Measurements from ENCODE around the gene BBS10. TPM values are rescaled to one million over a fixed set of nuclear protein-coding genes. Genes with fewer than 3 reads are reported as not detected.
"Not testable (repeated sequence)": the region's sequence is repeated elsewhere in the genome, so short reads cannot be mapped to it uniquely, and the experiment has no call there.

The BBS10 gene
- total RNA-seq, 1 donor from 2014 or later = 10.7 TPM

DNA sequence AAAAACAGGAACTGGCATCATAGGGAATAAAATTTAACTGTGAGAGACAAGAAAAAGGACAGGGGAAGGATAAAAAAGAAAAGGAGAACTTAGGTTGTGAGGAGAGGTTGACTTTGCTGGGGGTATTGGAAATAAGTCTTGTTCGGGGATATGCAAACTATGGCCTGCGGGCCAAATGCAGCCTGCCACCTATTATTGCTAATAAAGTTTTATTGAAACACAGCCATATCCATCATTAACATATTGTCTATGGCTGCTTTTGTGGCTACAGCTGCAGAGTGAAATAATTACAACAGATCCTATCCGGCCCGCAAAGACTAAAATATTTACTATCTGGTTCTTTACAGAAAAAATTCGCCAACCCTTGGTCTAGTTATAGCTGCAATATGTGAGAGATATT, 18.6 kb downstream of the BBS10 start:
- Mint-ChIP-seq H3K36me3 (no peaks in the 10 kb centered on the region), H3K27me3 (ENCODE audit: low read depth) (no peaks in the 10 kb centered on the region), H3K27ac (no peak overlapping the region), H3K4me3 (no peak overlapping the region), H3K4me1 (no peaks in the 10 kb centered on the region), H3K9me3 (peaks cover 22% of the 10 kb centered on the region)
- no peak for DNase-seq (ENCODE audit: low spot score in 2 of 2, unreplicated experiment in 2 of 2)
- TF ChIP-seq, protein P1, sequence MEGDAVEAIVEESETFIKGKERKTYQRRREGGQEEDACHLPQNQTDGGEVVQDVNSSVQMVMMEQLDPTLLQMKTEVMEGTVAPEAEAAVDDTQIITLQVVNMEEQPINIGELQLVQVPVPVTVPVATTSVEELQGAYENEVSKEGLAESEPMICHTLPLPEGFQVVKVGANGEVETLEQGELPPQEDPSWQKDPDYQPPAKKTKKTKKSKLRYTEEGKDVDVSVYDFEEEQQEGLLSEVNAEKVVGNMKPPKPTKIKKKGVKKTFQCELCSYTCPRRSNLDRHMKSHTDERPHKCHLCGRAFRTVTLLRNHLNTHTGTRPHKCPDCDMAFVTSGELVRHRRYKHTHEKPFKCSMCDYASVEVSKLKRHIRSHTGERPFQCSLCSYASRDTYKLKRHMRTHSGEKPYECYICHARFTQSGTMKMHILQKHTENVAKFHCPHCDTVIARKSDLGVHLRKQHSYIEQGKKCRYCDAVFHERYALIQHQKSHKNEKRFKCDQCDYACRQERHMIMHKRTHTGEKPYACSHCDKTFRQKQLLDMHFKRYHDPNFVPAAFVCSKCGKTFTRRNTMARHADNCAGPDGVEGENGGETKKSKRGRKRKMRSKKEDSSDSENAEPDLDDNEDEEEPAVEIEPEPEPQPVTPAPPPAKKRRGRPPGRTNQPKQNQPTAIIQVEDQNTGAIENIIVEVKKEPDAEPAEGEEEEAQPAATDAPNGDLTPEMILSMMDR (IDR thresholded peaks at IDR 0.05; ENCODE audit: unreplicated experiment) = no peak

DNA sequence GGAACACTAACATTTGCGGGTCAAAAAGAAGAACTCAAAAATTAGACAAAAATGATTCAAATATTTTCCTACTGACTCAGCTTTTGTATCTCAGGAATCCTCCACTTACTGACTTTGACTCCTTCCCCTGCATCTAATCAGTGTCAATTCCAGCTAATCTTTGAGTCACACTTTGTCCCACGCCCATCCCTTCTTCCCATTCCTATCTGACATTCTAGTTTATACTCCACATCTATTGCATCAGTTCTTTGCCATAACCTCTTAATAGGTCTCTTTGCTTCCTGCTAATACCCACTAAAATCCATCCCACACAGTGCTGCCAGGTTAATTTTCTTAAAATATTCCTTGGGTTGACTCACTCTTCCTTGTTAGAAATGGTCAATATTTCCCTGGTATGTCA, 19.1 kb downstream of the BBS10 start:
- H3K4me3 Mint-ChIP-seq = no peak overlapping the region

DNA sequence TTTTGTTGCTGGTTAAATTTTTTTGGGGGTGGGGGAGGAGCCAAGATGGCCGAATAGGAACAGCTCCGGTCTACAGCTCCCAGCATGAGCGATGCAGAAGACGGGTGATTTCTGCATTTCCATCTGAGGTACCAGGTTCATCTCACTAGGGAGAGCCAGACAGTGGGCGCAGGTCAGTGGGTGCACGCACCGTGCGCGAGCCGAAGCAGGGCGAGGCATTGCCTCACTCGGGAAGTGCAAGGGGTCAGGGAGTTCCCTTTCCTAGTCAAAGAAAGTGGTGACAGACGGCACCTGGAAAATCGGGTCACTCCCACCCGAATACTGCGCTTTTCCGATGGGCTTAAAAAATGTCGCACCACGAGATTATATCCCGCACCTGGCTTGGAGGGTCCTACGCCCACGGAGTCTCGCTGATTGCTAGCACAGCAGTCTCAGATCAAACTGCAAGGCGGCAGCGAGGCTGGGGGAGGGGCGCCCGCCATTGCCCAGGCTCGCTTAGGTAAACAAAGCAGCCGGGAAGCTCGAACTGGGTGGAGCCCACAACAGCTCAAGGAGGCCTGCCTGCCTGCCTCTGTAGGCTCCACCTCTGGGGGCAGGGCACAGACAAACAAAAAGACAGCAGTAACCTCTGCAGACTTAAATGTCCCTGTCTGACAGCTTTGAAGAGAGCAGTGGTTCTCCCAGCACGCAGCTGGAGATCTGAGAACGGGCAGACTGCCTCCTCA, 28.5 kb downstream of the BBS10 start:
- Mint-ChIP-seq H3K9me3 (peaks cover 11% of the 10 kb centered on the region), H3K4me3 (peak overlapping the region; percentile 57)
- not testable (repeated sequence) for H3K27me3 Mint-ChIP-seq (ENCODE audit: low read depth); H3K36me3 Mint-ChIP-seq; DNase-seq (ENCODE audit: low spot score in 2 of 2, unreplicated experiment in 2 of 2); H3K27ac Mint-ChIP-seq; H3K4me1 Mint-ChIP-seq

More for the DNA sequence above, 19.1 kb downstream of the BBS10 start:
- Mint-ChIP-seq H3K36me3 (no peaks in the 10 kb centered on the region), H3K9me3 (peaks cover 22% of the 10 kb centered on the region), H3K4me1 (no peaks in the 10 kb centered on the region), H3K27me3 (ENCODE audit: low read depth) (no peaks in the 10 kb centered on the region), H3K27ac (no peak overlapping the region)
- no peak for DNase-seq (ENCODE audit: low spot score in 2 of 2, unreplicated experiment in 2 of 2)
- TF ChIP-seq, protein P1 (IDR thresholded peaks at IDR 0.05; ENCODE audit: unreplicated experiment) = no peak

DNA sequence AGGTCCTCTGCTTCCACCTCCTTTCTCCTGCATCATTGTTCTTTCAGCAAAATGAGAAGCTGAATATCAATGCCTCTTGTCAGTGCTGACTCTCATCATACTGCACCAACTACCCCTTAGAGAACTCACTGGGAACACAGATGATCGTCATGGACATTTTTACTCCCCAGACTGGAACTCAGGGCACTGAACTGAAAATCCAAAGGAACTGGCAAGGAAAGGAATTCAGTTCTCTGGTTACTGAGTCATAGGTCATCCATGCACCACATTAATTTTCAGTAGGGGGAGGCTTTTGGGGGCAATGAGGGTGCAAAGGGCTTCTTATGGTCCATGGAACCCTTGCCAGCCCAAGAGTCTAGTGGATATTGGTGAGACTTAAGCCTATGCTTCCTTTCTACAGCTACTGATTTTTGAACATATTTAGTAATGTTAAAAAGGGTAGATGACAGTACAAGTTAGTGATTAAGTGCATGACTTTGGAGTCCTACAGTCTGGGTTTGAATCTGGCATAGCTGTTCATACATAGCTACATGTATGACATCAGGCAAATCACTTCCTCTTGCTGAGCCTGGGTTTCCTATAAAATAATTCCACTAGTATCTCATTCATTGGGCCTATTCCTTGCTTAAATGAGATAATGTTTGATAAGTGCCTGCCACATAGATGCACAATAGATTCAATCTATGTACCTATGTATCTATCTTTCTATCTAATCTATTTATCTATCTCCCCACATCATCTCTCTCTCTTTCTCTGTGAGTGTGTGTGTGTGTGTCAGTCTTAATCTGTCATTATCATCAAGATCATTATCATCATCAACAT, 29.2 kb downstream of the BBS10 start:
- Mint-ChIP-seq H3K4me3 (peak overlapping the region; percentile 57), H3K4me1 (peaks cover 2% of the 10 kb centered on the region), H3K27ac (no peak overlapping the region), H3K27me3 (ENCODE audit: low read depth) (no peaks in the 10 kb centered on the region), H3K9me3 (peaks cover 11% of the 10 kb centered on the region), H3K36me3 (peaks cover 5% of the 10 kb centered on the region)
- DNase-seq (ENCODE audit: low spot score in 2 of 2, unreplicated experiment in 2 of 2) = no peak
- TF ChIP-seq, protein P1 (IDR thresholded peaks at IDR 0.05; ENCODE audit: unreplicated experiment) = no peak

DNA sequence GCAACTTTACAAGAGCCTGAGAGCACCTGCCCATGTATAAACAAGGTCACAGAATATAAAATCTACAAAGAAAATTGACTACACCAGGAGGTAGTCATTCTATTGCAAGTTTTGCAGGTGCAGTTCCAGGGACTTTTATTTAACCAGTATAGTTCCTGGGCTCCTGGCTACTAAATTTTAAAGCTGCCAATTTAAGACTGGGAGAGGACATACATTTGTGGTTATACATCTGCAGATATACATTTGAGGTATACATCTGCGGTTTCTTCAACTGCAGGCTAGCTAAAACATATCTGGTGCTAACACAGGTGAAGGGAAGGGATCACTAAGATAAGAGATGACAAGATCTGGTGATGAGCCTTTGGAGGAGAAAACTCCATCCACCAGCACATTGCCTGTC, 30.2 kb downstream of the BBS10 start:
- peaks cover 11% of the 10 kb centered on the region for H3K9me3 Mint-ChIP-seq
- TF ChIP-seq, protein P1 (IDR thresholded peaks at IDR 0.05; ENCODE audit: unreplicated experiment) = no peak
- H3K27ac Mint-ChIP-seq = no peak overlapping the region
- DNase-seq (ENCODE audit: low spot score in 2 of 2, unreplicated experiment in 2 of 2) = no peak
- H3K27me3 Mint-ChIP-seq (ENCODE audit: low read depth) = no peaks in the 10 kb centered on the region
- peaks cover 6% of the 10 kb centered on the region for H3K4me1 Mint-ChIP-seq
- peaks cover 5% of the 10 kb centered on the region for H3K36me3 Mint-ChIP-seq
- no peak overlapping the region for H3K4me3 Mint-ChIP-seq

DNA sequence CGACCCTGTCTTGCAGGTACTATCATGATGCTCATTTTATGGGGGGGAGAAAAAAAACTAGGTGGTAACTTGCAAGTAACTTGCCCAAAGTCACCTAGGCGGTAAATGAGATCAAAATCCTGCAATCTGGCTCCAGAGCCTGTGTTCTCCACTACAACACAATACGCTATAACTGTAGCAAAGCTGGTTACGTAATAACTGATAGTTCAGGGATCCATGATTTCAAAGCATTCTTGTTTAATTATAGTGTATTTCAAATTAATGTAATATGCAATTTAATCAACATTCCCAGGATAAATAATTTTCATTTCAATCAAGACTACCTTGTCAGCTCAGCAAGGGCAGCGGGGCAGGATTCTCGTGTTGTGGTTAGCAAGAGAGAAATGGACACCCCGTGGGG, 31.7 kb downstream of the BBS10 start:
- Mint-ChIP-seq H3K27me3 (ENCODE audit: low read depth) (no peaks in the 10 kb centered on the region), H3K4me3 (no peak overlapping the region), H3K9me3 (peaks cover 8% of the 10 kb centered on the region), H3K27ac (no peak overlapping the region), H3K36me3 (peaks cover 1% of the 10 kb centered on the region), H3K4me1 (peaks cover 17% of the 10 kb centered on the region)
- TF ChIP-seq, protein P1 (IDR thresholded peaks at IDR 0.05; ENCODE audit: unreplicated experiment) = no peak
- no peak for DNase-seq (ENCODE audit: low spot score in 2 of 2, unreplicated experiment in 2 of 2)
